GM18498 (cell line): Measurements from ENCODE around the gene ADAT3.
"Not testable (repeated sequence)": the region's sequence is repeated elsewhere in the genome, so short reads cannot be mapped to it uniquely, and the experiment has no call there.

Source experiments
- ATAC-seq: cut with Tn5 transposase; IDR thresholded peaks from one replicate; pipeline ENCODE4 v1.9.1; 2021; ENCODE audit warnings: mild to moderate bottlenecking, moderate library complexity; ENCODE audit not compliant: unreplicated experiment

ADAT3 gene

GRCh38 chr19:1866693-1867348 lies 38.4 kb upstream of the ADAT3 start:
- no peak for ATAC-seq

- no peak for ATAC-seq
Observed at GRCh38 chr19:1867349-1867724, 37.9 kb upstream of the ADAT3 start.

GRCh38 chr19:1868971-1869370 lies 36.2 kb upstream of the ADAT3 start:
- ATAC-seq, result no peak

GRCh38 chr19:1871140-1871597 lies 34.0 kb upstream of the ADAT3 start:
- no peak for ATAC-seq

GRCh38 chr19:1871630-1872029 lies 33.6 kb upstream of the ADAT3 start:
- ATAC-seq, result no peak

GRCh38 chr19:1872807-1873523 lies 32.2 kb upstream of the ADAT3 start:
- no peak for ATAC-seq

GRCh38 chr19:1873524-1874473 lies 31.4 kb upstream of the ADAT3 start:
- no peak for ATAC-seq

GRCh38 chr19:1874554-1875185 lies 30.5 kb upstream of the ADAT3 start:
- no peak for ATAC-seq

- ATAC-seq, result peak; percentile 3
Observed at GRCh38 chr19:1875265-1875645, 29.9 kb upstream of the ADAT3 start.

- ATAC-seq, result peak; percentile 85
Observed at GRCh38 chr19:1875646-1876495, 29.3 kb upstream of the ADAT3 start.

GRCh38 chr19:1876496-1877279 lies 28.5 kb upstream of the ADAT3 start:
- ATAC-seq, result peak; percentile 10

GRCh38 chr19:1877280-1877660 lies 27.9 kb upstream of the ADAT3 start:
- ATAC-seq, result not testable (repeated sequence)

GRCh38 chr19:1878583-1878982 lies 26.6 kb upstream of the ADAT3 start:
- ATAC-seq, result not testable (repeated sequence)

- not testable (repeated sequence) for ATAC-seq
Observed at GRCh38 chr19:1879982-1880381, 25.2 kb upstream of the ADAT3 start.

- no peak for ATAC-seq
Observed at GRCh38 chr19:1880611-1881392, 24.4 kb upstream of the ADAT3 start.

- ATAC-seq, result not testable (repeated sequence)
Observed at GRCh38 chr19:1881393-1882088, 23.7 kb upstream of the ADAT3 start.

- ATAC-seq, result no peak
Observed at GRCh38 chr19:1882089-1882785, 23.0 kb upstream of the ADAT3 start.
